ENCODE results near the gene PIP4K2C. TPM values are rescaled to one million over a fixed set of nuclear protein-coding genes. Genes with fewer than 3 reads are reported as not detected.
A peak's percentile ranks its signal among the peaks of the same experiment; 100 is the strongest.
"Not testable (repeated sequence)": the region's sequence is repeated elsewhere in the genome, so short reads cannot be mapped to it uniquely, and the experiment has no call there.

The PIP4K2C gene
- total RNA-seq, 1 donor from 2014 or later: 46.6 TPM

DNA sequence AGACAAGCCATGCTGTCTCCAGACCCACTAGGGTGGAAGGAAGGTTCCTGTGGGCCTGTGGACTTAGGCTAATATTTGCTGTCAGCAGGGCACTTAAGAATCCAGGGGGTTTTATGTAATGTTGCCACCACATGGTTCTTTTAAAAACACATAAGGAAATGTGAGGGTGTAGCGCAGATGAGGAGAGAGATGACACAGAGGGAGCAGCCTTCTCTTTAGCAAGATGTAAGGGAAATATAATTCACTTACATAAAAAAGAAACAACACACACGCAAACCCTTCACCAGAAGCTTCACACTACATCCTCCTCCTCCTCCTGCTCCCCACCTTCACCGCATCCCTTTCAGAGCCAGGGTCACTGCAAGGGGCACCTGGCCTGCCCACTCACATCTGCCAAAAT lies 4.9 kb upstream of the PIP4K2C start:
- DNase-seq (ENCODE audit: low read depth): no peak
- TF ChIP-seq, protein P1, sequence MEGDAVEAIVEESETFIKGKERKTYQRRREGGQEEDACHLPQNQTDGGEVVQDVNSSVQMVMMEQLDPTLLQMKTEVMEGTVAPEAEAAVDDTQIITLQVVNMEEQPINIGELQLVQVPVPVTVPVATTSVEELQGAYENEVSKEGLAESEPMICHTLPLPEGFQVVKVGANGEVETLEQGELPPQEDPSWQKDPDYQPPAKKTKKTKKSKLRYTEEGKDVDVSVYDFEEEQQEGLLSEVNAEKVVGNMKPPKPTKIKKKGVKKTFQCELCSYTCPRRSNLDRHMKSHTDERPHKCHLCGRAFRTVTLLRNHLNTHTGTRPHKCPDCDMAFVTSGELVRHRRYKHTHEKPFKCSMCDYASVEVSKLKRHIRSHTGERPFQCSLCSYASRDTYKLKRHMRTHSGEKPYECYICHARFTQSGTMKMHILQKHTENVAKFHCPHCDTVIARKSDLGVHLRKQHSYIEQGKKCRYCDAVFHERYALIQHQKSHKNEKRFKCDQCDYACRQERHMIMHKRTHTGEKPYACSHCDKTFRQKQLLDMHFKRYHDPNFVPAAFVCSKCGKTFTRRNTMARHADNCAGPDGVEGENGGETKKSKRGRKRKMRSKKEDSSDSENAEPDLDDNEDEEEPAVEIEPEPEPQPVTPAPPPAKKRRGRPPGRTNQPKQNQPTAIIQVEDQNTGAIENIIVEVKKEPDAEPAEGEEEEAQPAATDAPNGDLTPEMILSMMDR (conservative IDR thresholded peaks at IDR 0.05; ENCODE audit: low read depth, low read length): no peak
- H3K4me3 ChIP-seq (ENCODE audit: low read depth, low read length): no peak overlapping the region

DNA sequence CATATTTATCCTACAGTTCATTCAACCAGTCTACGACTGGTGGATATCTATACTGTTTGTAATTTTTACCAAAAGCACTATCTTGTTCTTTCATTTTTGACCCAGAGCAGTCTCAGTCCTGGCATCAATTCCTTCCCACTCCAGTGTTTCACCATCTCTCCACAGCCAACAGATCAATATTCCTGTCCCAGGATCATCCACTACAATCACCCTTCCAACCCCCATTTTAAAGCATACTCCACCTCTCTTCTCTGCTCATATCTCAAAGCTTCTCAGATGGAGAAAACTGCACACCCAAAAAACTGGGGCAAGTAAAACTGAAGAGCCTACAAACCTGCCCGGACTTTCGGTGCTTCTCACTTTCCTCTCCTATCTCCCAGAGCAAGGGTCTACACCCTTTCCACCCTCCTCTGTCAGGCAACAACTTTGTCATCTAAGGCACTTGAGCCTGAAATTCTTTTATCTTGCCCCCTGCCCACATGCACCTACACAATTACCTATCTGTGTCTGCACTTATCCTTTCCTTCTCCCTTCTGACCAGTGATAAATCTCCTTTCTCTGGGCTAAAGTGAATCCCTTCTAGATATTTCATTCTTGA lies 4.1 kb upstream of the PIP4K2C start:
- TF ChIP-seq, protein P1 (conservative IDR thresholded peaks at IDR 0.05; ENCODE audit: low read depth, low read length): no peak
- no peak overlapping the region for H3K4me3 ChIP-seq (ENCODE audit: low read depth, low read length)
- no peak for DNase-seq (ENCODE audit: low read depth)

DNA sequence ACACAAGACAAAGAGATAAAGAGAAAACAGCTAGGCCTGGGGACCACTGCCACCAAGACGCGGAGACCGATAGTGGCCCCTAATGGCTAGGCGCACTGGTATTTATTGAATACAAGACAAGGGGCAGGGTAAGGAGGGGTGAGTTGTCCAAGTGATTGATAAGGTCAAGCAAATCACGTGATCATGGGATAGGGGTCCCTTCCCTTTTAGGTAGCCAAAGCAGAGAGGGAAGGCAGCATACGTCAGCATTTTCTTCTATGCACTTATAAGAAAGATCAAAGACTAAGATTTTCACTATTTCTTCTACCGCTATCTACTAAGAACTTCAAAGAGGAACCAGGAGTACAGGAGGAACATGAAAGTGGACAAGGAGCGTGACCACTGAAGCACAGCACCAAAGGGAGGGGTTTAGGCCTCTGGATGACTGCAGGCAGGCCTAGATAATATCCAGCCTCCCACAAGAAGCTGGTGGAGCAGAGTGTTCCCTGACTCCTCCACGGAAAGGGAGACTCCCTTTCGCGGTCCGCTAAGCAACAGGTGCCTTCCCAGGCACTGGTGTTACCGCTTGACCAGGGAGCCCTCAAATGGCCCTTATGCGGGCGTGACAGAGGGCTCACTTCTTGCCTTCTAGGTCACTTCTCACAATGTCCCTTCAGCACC lies 1.9 kb upstream of the PIP4K2C start:
- H3K4me3 ChIP-seq (ENCODE audit: low read depth, low read length); DNase-seq (ENCODE audit: low read depth): not testable (repeated sequence)

DNA sequence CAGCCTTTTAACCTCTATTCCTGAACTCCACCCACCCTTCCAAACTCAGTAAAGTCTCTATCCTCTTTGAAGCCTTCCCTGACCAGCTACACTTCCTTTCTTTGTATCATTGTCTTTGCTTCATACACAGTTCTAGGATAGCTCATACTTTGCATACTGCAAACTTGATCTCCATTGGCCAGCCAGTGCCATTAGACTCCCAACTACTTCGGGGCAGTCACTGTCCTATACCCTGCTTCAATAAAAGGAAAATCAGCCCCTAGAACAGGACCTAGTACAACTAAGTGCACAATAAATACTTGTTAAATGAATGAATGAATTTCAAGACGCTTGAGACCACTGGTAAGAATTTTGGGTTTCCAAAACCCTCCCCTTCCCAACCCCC lies 521 bp upstream of the PIP4K2C start:
- TF ChIP-seq, protein P1 (conservative IDR thresholded peaks at IDR 0.05; ENCODE audit: low read depth, low read length): no peak
- peak overlapping the region; percentile 96 for H3K4me3 ChIP-seq (ENCODE audit: low read depth, low read length)
- DNase-seq (ENCODE audit: low read depth): no peak

DNA sequence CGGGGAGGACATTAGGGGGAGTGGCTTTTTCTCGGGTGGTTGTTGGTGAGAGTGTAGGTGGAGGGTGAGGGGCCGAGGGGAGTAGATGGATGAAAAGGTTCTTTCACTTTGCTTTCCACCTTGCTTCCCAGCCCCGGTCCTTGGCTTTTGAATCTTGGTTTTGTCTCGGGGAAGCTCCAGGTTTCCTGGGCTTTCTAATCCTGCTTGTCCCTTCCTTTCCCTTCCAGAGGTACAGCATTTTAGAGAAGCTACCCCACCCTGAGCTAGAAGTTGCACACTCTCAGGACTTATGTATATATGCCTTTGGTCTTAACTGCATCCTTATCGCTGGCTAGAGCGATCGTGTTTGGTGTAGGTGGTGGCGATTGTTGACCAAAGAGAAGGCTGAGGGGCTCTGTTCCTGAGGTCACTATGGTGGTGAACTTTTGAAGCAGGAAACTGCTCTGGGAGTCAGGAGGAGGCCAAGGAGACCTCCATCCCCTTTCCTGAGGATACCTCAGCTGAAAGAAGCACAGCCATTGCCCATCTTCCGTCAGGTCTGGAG lies 862 bp downstream of the PIP4K2C start:
- TF ChIP-seq, protein P1 (conservative IDR thresholded peaks at IDR 0.05; ENCODE audit: low read depth, low read length): no peak
- DNase-seq (ENCODE audit: low read depth): no peak
- H3K4me3 ChIP-seq (ENCODE audit: low read depth, low read length): peak overlapping the region; percentile 96

DNA sequence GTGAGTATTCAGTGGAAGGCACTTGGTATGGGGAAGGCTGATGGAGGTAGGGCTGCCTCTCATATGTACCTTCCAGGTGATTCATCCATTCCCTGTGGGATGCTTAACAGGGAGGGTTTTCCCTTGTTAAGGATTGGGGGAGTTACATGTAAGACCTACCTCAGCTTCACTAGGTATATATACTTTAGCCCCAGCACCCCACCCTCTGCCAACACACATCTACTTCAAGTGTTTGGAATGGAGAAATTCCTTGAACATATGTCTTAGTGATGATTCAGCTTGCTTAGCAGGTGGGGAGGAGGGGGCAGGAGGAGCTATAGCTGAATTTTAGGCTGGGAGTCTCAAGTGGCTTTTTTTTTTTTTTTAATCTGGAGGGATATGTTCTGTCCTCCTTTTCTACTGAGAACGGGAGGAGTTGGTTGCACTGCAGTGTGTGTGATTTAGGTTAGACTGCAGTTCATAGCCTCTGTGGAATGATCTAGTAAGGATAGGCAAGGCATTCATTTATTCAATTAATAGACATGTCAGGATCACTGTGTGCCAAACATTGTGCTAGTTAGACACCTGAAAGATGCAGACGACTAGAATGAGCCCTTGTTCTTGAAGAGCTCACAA lies 1.7 kb downstream of the PIP4K2C start:
- no peak overlapping the region for H3K4me3 ChIP-seq (ENCODE audit: low read depth, low read length)
- DNase-seq (ENCODE audit: low read depth): no peak
- TF ChIP-seq, protein P1 (conservative IDR thresholded peaks at IDR 0.05; ENCODE audit: low read depth, low read length): no peak

DNA sequence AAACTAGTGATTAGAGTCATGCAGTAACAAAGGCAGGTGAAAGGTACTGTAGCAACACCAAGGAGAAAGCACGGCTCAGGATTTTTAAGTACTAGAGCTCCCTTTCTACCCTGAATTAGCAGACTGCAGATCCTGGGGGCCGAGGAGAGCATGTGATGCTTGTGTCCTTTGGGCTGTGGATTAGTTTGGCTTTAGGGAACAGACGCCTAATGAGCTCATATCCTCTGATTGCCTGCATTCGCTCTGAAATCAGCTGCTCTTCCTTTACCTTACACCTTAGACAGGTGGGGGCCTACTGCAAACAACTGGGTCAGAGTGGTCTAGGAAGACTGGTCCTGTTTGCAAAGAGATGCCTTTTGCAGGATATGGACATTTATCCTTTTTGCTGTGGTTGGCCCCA lies 2.2 kb downstream of the PIP4K2C start:
- DNase-seq (ENCODE audit: low read depth): no peak
- TF ChIP-seq, protein P1 (conservative IDR thresholded peaks at IDR 0.05; ENCODE audit: low read depth, low read length): no peak
- H3K4me3 ChIP-seq (ENCODE audit: low read depth, low read length): no peak overlapping the region

Data from epithelial cell of proximal tubule (primary cell).